K562 (cell line): ENCODE results near the gene TRAF7. TPM values are rescaled to one million over a fixed set of nuclear protein-coding genes. Genes with fewer than 3 reads are reported as not detected.

Experiments
- ATAC-seq: fragments of 200-7000 bp; cut with Tn5 transposase; 3 replicates; pipeline ENCODE4 v1.9.1; 2020; ENCODE audit warnings: moderate library complexity
- BruUV-seq: library from RNA; stranded (reverse); fragments of 400-500 nt; replicated peaks from 2 replicates; lab custom pipeline; 2021; lab: Mats Ljungman, UMichigan
- CTCF ChIA-PET: fragments of 300-600 bp; formaldehyde crosslinking; extraction: SDS; loops from one replicate; lab custom pipeline; 2021; ENCODE audit warnings: low intra/inter-chr PET ratio; lab: Yijun Ruan, JAX
- POLR2A ChIA-PET: fragments of 300-600, 350-650 bp; sonication (Branson Sonifier 250); formaldehyde crosslinking; extraction: SDS; loops from one replicate; lab custom pipeline; 2021; ENCODE audit warnings: antibody characterized with exemption, inconsistent platforms; lab: Yijun Ruan, JAX
- DNase-seq, 4 experiments: peaks; one replicate each; pipeline versions ENCODE4 v3.0.0 to v3.0.0-alpha.2; 2011 to 2018; ENCODE audit warnings: low spot score in 3 of 4, mixed read lengths in 3 of 4; ENCODE audit errors: extremely low read depth in 1 of 4
- FAIRE-seq: peaks from 2 replicates; lab custom pipeline; 2011; peaks lifted over from hg19 to GRCh38; lab: Jason Lieb, UNC
- H2AFZ ChIP-seq: 2 replicates; pipeline ENCODE4 v1.6.0; 2011; ENCODE audit warnings: low read depth, low read length, control low read depth, inconsistent platforms
- H3K27ac ChIP-seq: fragments of 200-600 bp; 3 replicates; pipeline ENCODE4 v1.8.0; 2011; ENCODE audit warnings: low read depth, mild to moderate bottlenecking, control low read depth, inconsistent platforms, low read length, moderate library complexity, mixed read lengths; ENCODE audit errors: extremely low read depth
- H3K27me3 ChIP-seq, 2 experiments: fragments of 300-600 bp in 1 of 2; 2 replicates in 1 of 2; 3 replicates in 1 of 2; pipeline versions ENCODE4 v1.6.0 to v1.8.0; 2011; ENCODE audit warnings: inconsistent platforms in 2 of 2, low read length in 2 of 2, mild to moderate bottlenecking in 1 of 2, mixed read lengths in 1 of 2, moderate library complexity in 1 of 2; ENCODE audit not compliant: control insufficient read depth in 2 of 2, insufficient read depth in 2 of 2
- H3K36me3 ChIP-seq: fragments of 300-600 bp; 3 replicates; pipeline ENCODE4 v1.8.0; 2011; ENCODE audit warnings: mild to moderate bottlenecking, low read length, inconsistent platforms; ENCODE audit not compliant: control insufficient read depth, insufficient read depth
- H3K4me1 ChIP-seq, 2 experiments: fragments of 200-600 bp in 1 of 2; replicated peaks in 1 of 2; 2 replicates in 1 of 2; 3 replicates in 1 of 2; pipeline versions ENCODE4 v1.5.1 to v1.8.0; 2011; ENCODE audit warnings: inconsistent platforms in 2 of 2, low read length in 2 of 2, mild to moderate bottlenecking in 1 of 2, mixed read lengths in 1 of 2, moderate library complexity in 1 of 2; ENCODE audit not compliant: control insufficient read depth in 2 of 2, insufficient read depth in 2 of 2
- H3K4me2 ChIP-seq: 2 replicates; pipeline ENCODE4 v1.6.1; 2011; ENCODE audit warnings: low read length, control low read depth, inconsistent platforms, mixed read lengths; ENCODE audit not compliant: insufficient read depth
- H3K4me3 ChIP-seq: fragments of 200-600 bp; sonication (generic), shearing (Covaris generic); 2 replicates; pipeline ENCODE4 v1.5.1; 2016; ENCODE audit warnings: control low read depth, inconsistent platforms
- H3K79me2 ChIP-seq: fragments of 200-600 bp; 3 replicates; pipeline ENCODE4 v1.8.0; 2011; ENCODE audit warnings: low read length, inconsistent platforms; ENCODE audit not compliant: control insufficient read depth, insufficient read depth
- H3K9ac ChIP-seq, 2 experiments: 2 replicates each; pipeline versions ENCODE4 v1.6.0 to v1.6.1; 2011; ENCODE audit warnings: low read depth in 2 of 2, low read length in 2 of 2, control low read depth in 1 of 2, inconsistent platforms in 1 of 2, mild to moderate bottlenecking in 1 of 2, mixed read lengths in 1 of 2; ENCODE audit not compliant: insufficient read depth in 1 of 2
- H3K9me1 ChIP-seq: one replicate; pipeline ENCODE4 v1.6.0; 2011; ENCODE audit warnings: inconsistent platforms, mild to moderate bottlenecking, low read length, moderate library complexity; ENCODE audit not compliant: control insufficient read depth, insufficient read depth
- H3K9me3 ChIP-seq: replicated peaks from 2 replicates; pipeline ENCODE4 v1.5.1; 2011; ENCODE audit warnings: low read depth, low read length, inconsistent platforms; ENCODE audit not compliant: control insufficient read depth, insufficient read depth
- H4K20me1 ChIP-seq: replicated peaks from 2 replicates; pipeline ENCODE4 v1.6.1; 2011; ENCODE audit warnings: low read length, inconsistent platforms, mixed read lengths; ENCODE audit not compliant: control insufficient read depth, insufficient read depth
- CBFA2T2 ChIP-seq: fragments of 450-650 bp; conservative IDR thresholded peaks from 2 replicates; pipeline ENCODE4 v1.6.1; 2017; ENCODE audit warnings: mild to moderate bottlenecking
- CBFA2T3 ChIP-seq: fragments of 450-650 bp; IDR thresholded peaks from 2 replicates; pipeline ENCODE4 v1.6.1; 2017
- ETV1 ChIP-seq: fragments of 450-650 bp; conservative IDR thresholded peaks from 2 replicates; pipeline ENCODE4 v1.6.1; 2016; ENCODE audit warnings: missing genetic modification characterization, control low read depth, low read depth, missing compliant biosample characterization
- FIP1L1 ChIP-seq: fragments of 200-400 bp; formaldehyde crosslinking; IDR thresholded peaks from 2 replicates; pipeline ENCODE4 v1.6.1; 2018; ENCODE audit warnings: mild to moderate bottlenecking, low read depth, low read length; ENCODE audit not compliant: poor library complexity, severe bottlenecking
- HEY1 ChIP-seq: fragments of 250-450 bp; sonication (Bioruptor Pico); IDR thresholded peaks from 2 replicates; pipeline ENCODE4 v1.5.0; 2020; ENCODE audit warnings: mild to moderate bottlenecking, moderate library complexity, borderline replicate concordance
- KDM5B ChIP-seq: fragments of 200-600 bp; sonication (generic); IDR thresholded peaks from 2 replicates; pipeline ENCODE4 v1.6.1; 2012; ENCODE audit warnings: low read depth, mild to moderate bottlenecking, moderate library complexity, low read length, control low read depth, inconsistent platforms; ENCODE audit not compliant: insufficient replicate concordance
- NFE2 ChIP-seq: IDR thresholded peaks from 2 replicates; pipeline ENCODE4 v1.6.1; 2014; ENCODE audit warnings: antibody characterized with exemption, low read depth
- NR2C2 ChIP-seq, 2 experiments: fragments of 200-800 bp in 1 of 2; sonication (Bioruptor generic) in 1 of 2; sonication (generic) in 1 of 2; formaldehyde crosslinking in 1 of 2; IDR thresholded peaks; 2 replicates each; pipeline versions ENCODE4 v1.6.1 to v1.8.0; 2016 to 2022; ENCODE audit warnings: mild to moderate bottlenecking in 1 of 2, missing compliant biosample characterization in 1 of 2, missing genetic modification characterization in 1 of 2, missing genetic modification reagents in 1 of 2
- PYGO2 ChIP-seq: fragments of 450-650 bp; IDR thresholded peaks from 2 replicates; pipeline ENCODE4 v1.6.1; 2016; ENCODE audit warnings: mild to moderate bottlenecking, missing genetic modification characterization, moderate library complexity, missing compliant biosample characterization
- ZNF197 ChIP-seq: fragments of 200-800 bp; sonication (Bioruptor generic); IDR thresholded peaks from 2 replicates; pipeline ENCODE4 v1.6.1; 2016; ENCODE audit warnings: low read depth, missing genetic modification characterization, missing compliant biosample characterization
- ZNF23 ChIP-seq: fragments of 250-450 bp; sonication (Bioruptor Pico); IDR thresholded peaks from 2 replicates; pipeline ENCODE4 v1.4.0; 2020; ENCODE audit warnings: mild to moderate bottlenecking
- ZNF778 ChIP-seq: fragments of 450-650 bp; formaldehyde crosslinking; IDR thresholded peaks from 2 replicates; pipeline ENCODE4 v1.4.0; 2020; ENCODE audit warnings: mild to moderate bottlenecking, moderate library complexity
- WGBS: fragments of 100-300 bp; shearing (Covaris generic); methylation state at CpG from one replicate; pipeline ENCODE4 v1.1.6; 2016; ENCODE audit warnings: low coverage, mixed read lengths; ENCODE audit not compliant: insufficient coverage; ENCODE audit errors: missing lambda C conversion rate; 5-methylcytosine and 5-hydroxymethylcytosine counted together
- in situ Hi-C: fragments of 300-500 bp; cut with MboI; formaldehyde crosslinking; loops from 4 replicates; pipeline ENCODE4 v1.15.0; 2018; ENCODE audit warnings: inconsistent platforms, mixed read lengths
- intact Hi-C: fragments of 100-400 bp; cut with micrococcal nuclease; formaldehyde crosslinking; loops from 2 replicates; pipeline ENCODE4 v1.14.2; 2022
- polyA plus RNA-seq, 8 experiments: library from polyadenylated mRNA; depleted of rRNA in 4 of 8; stranded (reverse) in 5 of 8; unstranded in 3 of 8; fragments of >200 nt; fragmentation: Nextera tagmentation in 2 of 8; fragmentation: Illumina TruSeq in 1 of 8; extraction: Ambion mirVana in 2 of 8; extraction: Trizol in 1 of 8; gene quantifications; 2 replicates each; pipeline versions ENCODE4 v1.2.1 to v1.2.3, GENCODE V29; 2011 to 2014; ENCODE audit warnings: inconsistent platforms in 1 of 8, missing spikeins in 1 of 8
- total RNA-seq, 7 experiments: library from RNA; depleted of rRNA in 6 of 7; stranded (reverse); fragments of >200 nt in 6 of 7; fragmentation: Illumina TruSeq in 2 of 7; extraction: Trizol in 2 of 7; gene quantifications; 2 replicates each; pipeline versions ENCODE4 v1.2.1 to v1.2.3, GENCODE V29; 2011 to 2021; ENCODE audit warnings: low replicate concordance in 1 of 7
- TF ChIP-seq, protein P1 (sequence below): fragments of 200-400 bp; formaldehyde crosslinking; IDR thresholded peaks from 2 replicates; pipeline ENCODE4 v1.6.1; 2017; ENCODE audit warnings: mild to moderate bottlenecking, low read depth, low read length, moderate library complexity
- TF ChIP-seq, protein P2 (sequence below): IDR thresholded peaks from 2 replicates; pipeline ENCODE4 v1.6.1; 2011; ENCODE audit not compliant: insufficient read length; ENCODE audit errors: extremely low read depth

TRAF7 gene
- total and polyA plus RNA-seq, 9 of the 15 experiments (the other 6 are each of a cell fraction or from before 2014, with no cell fraction given), result 1.1 to 113 (median 41.6) TPM

DNA sequence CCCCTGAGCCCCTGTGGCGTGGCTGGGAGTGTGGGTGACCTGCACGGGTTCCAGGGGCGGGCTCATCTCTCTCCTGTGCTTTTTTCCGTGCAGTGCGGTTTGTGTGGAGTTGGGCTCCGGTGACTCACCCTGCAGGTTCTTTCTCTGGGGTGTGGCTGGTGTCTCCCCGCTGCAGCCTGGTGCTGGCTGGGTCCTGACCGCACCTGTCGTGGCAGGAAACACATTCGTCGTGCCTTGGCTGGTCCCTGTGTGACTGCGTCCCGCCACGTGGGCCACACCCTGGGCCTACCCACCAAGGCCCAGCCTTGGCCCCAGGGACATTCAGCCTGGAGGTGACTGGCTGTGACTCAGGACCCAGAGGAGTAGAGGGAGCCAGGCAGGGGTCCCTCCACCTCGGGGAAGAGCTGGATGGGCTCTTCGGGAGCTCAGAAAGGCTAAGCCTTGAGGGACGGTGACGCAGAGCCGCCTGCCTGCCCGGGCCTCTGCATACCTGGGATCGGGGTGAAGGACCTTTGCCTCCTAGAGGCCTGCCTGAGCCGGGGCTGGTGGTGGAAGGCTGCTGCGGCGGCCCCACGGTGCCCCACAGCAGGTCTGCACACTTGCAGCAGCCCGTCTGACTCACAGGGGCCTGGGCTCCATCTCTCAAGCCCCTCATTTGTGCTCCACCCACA is 7.8 kb downstream of the TRAF7 start:
- Histone ChIP-seq H3K4me1 (peaks cover 0 to 55% of the 10 kb centered on the region in 2 experiments; a peak in 2 of 5 replicates), H3K9ac (peak overlapping the region in 1 of 2 experiments; percentile 45; a peak in 1 of 4 replicates), H2AFZ (no peak overlapping the region)
- TF ChIP-seq, protein P1, sequence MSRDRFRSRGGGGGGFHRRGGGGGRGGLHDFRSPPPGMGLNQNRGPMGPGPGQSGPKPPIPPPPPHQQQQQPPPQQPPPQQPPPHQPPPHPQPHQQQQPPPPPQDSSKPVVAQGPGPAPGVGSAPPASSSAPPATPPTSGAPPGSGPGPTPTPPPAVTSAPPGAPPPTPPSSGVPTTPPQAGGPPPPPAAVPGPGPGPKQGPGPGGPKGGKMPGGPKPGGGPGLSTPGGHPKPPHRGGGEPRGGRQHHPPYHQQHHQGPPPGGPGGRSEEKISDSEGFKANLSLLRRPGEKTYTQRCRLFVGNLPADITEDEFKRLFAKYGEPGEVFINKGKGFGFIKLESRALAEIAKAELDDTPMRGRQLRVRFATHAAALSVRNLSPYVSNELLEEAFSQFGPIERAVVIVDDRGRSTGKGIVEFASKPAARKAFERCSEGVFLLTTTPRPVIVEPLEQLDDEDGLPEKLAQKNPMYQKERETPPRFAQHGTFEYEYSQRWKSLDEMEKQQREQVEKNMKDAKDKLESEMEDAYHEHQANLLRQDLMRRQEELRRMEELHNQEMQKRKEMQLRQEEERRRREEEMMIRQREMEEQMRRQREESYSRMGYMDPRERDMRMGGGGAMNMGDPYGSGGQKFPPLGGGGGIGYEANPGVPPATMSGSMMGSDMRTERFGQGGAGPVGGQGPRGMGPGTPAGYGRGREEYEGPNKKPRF, result no peak
- TF ChIP-seq NR2C2 (CRISPR knock-in tag; IDR thresholded peaks at IDR 0.05), result no peak
- TF ChIP-seq NR2C2 (tag; IDR thresholded peaks at IDR 0.05), result no peak
- no peak for TF ChIP-seq FIP1L1
- no peak for TF ChIP-seq ZNF778 (CRISPR knock-in tag)
- TF ChIP-seq, protein P2, sequence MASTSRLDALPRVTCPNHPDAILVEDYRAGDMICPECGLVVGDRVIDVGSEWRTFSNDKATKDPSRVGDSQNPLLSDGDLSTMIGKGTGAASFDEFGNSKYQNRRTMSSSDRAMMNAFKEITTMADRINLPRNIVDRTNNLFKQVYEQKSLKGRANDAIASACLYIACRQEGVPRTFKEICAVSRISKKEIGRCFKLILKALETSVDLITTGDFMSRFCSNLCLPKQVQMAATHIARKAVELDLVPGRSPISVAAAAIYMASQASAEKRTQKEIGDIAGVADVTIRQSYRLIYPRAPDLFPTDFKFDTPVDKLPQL, result no peak
- no peak for TF ChIP-seq ZNF197 (CRISPR knock-in tag)
- TF ChIP-seq CBFA2T2, result no peak
- TF ChIP-seq ETV1 (tag), result no peak
- TF ChIP-seq PYGO2 (tag), result no peak
- TF ChIP-seq KDM5B, result no peak
- no peak for TF ChIP-seq CBFA2T3
- TF ChIP-seq NFE2, result no peak
- no peak for TF ChIP-seq ZNF23 (CRISPR knock-in tag)
- TF ChIP-seq HEY1 (CRISPR knock-in tag), result no peak
- TF ChIP-seq, all 486 proteins: peak for 0
- ChIA-PET POLR2A (no interaction called here), CTCF (no interaction called here)
- Histone ChIP-seq H3K79me2 (peaks cover 63% of the 10 kb centered on the region), H3K4me3 (no peak overlapping the region), H3K9me1 (no peaks in the 10 kb centered on the region), H3K36me3 (peaks cover 60% of the 10 kb centered on the region), H3K27me3 (no peaks in the 10 kb centered on the region), H3K4me2 (no peak overlapping the region), H4K20me1 (peaks cover 1% of the 10 kb centered on the region; the same call in 1 of the 2 replicates), H3K27ac (no peak overlapping the region), H3K9me3 (peaks cover 3% of the 10 kb centered on the region)
- FAIRE-seq (no peak), DNase-seq (no peak), ATAC-seq (no peak)
- intact Hi-C loops (no loop called here), in situ Hi-C loops (no loop called here)
- BruUV-seq, result no TSS peak
- 99% methylated on average over 11 of the region's 26 CpGs for WGBS
